Stimulated activated CD8-positive, alpha-beta memory T cell treated with anti-CD3 and anti-CD28 coated beads, Interleukin-7, amount 100 ng/mL, for 4 hours (primary cell): ENCODE results near the gene L3MBTL4.
"Not testable (repeated sequence)": the region's sequence is repeated elsewhere in the genome, so short reads cannot be mapped to it uniquely, and the experiment has no call there.

ENCODE experiments used
- DNase-seq, 2 donors: peaks; one replicate each; pipeline ENCODE4 v3.0.0-alpha.2; 2020; ENCODE audit warnings: low read depth in 2 of 2

Gene L3MBTL4

DNA sequence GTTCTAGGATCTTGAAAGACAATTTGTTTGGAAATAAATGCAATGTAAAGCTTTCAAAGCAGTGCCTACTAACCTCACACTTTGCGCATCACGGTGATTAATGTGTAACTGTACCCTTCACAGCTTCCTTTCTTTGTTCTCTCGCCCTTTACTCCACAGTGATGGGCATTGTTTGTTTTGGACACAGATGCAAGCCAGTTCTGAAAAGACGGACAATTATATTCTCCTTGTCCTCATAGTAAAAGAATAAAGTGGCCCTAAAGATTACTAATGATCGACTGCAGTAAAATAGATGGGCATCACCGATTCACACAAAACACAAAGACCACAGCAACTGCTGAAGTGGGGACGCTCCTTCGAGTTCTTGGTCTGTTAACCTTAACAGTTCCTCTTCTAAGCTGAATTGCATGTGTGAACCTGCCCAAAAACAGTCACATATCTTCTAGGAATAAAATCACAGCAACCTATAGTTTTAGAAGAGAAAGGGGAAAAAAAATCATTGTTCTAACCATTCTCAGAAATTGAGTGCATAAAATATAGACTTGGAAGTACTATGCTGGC is 7.7 kb downstream of the L3MBTL4 start:
- DNase-seq, result no peak

DNA sequence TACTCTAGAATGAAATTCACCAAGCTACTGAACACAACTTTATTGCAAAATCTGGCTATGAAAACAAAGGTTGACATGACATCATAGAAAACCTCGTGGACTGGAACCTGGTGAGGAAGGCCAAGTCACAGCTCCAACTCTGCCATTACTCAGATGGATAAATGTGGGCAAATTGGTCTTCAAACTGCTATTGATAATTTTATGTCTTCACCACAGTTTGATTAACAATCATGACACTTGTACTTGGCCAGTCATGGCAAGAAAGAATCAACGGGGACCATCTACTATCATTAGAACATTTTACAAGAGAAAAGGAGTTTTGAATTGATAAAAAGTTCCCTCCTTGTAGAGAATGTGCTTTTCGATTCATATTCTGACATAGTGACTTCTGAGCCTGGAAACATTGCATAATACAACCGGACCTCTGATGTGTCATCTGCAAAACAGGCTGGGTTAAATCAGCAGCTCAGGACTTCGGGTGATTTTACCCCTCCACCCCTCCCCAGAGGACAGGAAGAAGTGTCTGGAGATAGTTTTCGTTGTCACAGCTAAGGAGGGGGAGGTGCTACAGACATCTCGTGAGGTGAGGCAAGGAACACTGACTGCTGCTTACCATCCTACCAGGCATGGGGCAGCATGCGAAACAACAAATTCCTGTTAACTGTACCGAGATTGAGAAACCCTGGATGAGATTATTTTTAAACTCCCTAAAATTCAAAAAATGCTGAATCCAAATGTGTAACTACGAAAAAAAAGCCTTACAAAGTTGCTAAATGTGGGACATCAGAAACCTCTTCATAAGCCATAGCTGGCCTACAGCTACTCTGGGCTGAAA is 8.4 kb downstream of the L3MBTL4 start:
- no peak for DNase-seq

DNA sequence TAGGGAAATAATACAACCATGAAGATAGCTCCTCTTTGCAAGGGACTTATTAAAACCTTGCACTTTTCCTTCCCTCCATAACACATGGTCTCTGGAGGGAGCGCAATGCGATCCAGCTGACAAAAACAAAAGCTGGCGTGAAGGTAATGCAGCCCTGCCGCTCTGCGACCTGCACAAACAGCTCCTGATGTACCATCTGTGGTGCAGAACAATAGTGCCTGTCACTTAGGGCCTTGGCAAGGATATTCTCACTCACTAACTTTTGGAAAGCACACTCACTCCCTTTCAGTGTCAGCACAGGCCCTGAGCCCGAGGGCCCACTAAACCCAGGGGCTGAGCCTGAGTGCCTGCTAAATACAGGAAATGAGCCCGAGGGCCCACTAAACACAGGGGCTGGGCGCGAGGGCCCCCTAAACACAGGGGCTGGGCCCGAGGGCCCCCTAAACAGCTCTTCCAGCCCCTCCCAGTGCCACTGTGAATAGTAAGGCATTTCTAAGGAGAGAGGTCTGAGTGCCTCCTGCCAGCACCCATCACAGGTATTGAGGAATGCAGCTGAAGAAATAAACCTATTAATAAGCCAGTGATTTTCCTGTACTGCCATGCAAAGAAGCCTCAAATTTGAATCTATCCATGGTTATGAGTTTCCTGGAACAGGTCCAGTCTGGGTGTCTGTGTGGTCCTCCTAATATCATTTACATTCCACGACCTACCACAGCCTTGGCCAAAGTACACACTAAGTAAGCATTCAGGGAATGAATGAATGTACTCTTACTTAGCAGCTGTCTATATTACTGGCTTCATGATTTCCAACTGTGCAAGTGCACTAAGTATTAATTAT is 9.3 kb downstream of the L3MBTL4 start:
- no peak for DNase-seq

DNA sequence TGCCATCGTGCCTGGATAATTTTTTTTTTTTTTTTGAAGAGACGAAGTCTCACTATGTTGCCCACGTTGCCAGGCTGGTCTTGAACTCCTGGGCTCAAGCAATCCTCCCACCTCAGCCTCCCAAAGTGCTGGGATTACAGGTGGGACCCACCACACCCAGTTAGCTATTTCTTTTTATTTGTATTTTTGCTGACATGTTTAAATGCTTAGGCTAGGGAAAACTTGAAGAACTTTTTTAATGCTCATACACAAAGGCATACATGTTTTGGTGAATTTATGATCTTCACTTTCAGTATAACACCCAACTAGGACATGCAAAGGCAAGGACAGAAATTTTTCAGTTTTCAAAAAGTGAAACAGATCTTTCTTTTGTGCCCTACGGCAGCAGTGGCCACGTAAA is 9.9 kb downstream of the L3MBTL4 start:
- no peak for DNase-seq

DNA sequence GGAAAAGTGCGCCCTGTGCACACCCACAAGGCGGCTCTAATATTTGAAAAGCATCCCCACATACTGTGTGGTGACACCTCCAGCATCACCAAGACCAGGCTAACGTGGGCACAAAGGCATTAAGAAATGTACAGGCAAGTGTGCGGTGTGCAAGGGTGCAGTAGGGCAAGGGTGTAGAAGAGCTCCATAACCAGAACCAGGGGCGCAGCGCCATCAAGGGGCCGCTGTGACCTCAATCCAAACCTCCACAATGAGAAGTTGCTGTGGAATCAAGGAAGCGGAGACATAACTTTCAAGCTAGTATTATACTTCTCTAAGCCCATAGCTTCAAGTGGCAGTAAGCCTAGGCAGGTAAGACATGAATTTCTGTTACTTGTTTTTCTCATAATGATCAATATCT is 13.0 kb downstream of the L3MBTL4 start:
- no peak for DNase-seq

DNA sequence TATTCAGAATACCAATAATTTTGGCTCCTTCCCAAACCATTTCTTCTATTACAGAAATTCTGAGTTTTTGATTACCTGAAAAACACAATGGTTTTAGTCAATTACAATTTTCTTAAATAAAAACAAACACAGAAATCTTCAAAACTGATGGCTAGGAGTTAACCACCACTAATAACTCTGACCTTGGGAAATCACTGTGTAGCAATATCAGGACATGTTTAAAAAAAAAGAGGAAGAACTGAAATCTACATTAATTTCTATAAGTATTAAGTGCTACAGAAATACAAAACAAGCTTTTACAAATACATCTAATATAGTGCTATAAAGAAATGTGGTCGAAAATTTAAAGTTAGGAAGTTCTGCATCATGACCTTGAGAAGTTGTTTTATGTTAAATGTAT is 14.9 kb downstream of the L3MBTL4 start:
- DNase-seq, result no peak

DNA sequence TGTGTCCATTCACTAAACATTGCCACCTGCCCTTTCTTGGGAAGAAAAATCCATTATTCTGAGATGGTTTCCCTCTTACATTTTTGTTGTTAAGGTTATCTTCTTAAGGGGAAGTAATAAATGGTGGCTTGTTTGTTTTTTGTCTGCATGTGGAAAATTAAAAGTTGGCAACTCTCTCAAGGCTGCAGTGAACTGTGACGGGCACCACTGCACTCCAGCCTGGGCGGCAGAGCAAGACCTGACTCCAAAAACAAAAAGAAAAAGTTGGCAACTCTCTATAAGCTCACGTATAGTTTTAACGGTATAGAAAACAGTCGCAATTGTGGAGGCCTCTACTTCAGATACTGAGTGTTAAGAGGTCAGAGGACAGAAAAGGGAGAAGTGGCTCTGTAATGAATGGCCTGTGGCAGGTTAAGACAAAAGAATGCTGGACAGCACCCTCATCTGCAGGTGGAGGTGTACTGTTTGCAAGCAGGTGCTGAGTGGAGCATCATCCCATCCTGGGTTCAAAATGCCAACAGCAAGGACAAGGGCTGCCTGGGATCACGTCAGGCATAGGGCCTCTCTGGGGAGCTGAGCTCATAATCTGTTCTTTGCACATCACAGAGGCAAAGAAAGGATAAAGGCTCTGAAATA is 16.7 kb downstream of the L3MBTL4 start:
- no peak for DNase-seq

DNA sequence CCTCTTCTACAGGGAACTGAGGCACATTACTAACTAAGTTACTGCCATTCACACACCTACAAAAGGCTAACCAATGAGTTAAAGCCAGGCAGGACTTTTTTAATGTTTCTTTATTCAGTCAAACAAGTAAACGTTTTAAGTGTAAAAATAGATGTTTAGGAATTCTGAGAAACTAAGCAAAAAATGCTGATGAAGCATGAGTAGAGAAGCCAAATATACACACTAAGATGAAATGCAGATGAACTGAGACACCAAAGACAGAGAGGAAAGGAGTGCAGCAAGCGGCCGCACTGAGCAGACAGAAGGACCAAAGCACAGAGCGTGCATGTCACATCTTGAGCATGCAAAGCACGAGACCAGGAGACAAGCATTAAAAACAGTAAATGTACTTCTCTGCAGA is 17.9 kb downstream of the L3MBTL4 start:
- no peak for DNase-seq

DNA sequence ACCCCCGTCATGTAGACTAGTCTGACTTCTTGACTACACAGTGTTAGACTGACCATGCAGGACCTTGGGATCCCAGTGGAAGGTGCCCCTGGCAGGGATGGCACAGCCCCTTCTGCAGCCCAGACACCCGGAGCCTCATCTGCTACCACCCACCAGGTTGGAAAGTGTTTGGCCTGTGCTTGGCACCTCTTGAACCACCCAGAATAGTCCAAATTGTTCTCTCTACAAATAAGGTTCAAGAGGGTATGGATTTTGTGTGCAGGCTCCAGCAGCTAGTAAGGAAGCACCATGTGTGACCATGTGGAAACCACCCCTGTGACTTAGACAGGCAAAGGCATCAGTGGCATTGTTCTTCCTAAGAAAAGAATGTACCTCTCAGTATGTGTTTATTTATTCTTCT is 18.4 kb downstream of the L3MBTL4 start:
- DNase-seq, result no peak

DNA sequence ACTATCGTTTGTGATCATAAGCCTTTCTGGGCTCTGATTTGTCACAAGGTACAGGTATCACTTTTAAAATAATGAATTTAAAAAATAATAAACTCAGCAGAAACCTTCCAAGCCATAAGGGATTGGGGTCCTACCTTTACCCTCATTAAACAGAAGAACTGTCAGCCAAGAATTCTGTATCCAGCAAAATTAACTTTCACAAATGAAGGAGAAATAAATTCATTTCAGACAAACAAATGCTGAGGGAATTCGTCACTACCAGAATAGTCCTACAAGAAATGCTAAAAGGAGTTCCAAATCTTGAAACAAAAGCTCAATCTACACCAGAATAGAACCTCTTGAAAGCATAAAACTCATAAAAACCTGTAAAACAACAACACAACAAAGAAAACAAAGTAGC is 25.7 kb downstream of the L3MBTL4 start:
- DNase-seq, result no peak

DNA sequence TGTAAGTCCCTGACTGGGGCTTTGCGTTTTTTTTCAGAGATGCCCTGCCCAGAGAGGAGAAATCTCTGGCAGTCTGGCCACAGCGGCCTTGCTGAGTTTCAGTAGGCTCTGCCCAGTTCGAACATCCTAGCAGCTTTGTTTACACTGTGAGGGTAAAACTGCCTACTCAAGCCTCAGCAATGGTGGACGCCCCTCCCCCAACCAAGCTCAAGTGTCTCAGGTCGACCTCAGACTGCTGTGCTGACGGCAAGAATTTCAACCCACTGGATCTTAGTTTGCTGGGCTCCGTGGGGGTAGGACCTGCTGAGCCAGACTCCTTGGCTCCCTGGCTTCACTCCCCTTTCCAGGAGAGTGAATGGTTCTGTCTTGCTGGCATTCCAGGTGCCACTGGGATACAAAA is 31.7 kb downstream of the L3MBTL4 start:
- DNase-seq, result no peak

DNA sequence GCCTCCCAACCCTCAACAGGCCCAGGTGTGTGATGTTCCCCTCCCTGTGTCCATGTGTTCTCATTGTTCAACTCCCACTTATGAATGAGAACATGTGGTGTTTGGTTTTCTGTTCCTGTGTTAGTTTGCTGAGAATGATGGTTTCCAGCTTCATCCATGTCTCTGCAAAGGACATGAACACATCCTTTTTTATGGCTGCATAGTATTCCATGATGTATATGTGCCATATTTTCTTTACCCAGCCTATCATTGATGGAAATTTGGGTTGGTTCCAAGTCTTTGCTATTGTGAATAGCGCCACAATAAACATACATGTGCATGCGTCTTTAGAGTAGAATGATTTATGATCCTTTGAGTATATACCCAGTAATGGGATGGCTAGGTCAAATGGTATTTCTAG is 37.2 kb downstream of the L3MBTL4 start:
- DNase-seq, result not testable (repeated sequence)

DNA sequence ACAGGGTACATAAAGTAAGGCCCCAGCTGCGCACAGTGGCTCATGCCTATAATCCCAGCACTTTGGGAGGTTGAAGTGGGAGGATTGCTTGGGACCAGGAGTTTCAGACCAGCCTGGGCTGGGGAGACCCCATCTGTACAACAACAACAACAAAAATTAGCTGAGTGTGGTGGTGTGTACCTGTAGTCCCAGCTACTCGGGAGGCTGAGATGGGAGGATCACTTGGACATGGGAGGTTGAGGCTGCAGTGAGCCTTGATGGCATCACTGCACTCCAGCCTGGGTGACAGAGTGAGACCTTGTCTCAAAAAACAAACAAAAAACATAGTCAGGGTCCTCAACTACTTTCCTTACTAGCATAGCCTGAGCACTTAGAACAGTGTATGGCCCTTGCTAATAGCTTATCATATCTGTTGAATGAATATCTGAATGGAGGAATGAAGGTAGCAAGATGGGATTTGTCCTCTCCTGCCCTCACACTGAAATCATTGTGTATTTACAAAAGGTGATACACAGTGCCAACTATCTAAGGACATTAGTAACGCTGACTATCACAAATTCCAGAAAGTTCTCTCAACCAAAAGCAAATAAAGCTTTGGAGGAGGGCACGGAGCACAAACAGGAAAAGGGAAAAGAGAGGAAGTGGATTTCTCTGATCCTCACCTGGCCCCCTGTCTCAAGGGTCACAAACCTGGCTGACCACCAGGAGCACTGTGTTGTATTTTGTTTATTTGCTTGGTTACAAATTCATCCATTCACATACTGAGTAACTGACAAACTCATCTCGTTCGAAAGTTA is 38.1 kb downstream of the L3MBTL4 start:
- DNase-seq, result no peak

DNA sequence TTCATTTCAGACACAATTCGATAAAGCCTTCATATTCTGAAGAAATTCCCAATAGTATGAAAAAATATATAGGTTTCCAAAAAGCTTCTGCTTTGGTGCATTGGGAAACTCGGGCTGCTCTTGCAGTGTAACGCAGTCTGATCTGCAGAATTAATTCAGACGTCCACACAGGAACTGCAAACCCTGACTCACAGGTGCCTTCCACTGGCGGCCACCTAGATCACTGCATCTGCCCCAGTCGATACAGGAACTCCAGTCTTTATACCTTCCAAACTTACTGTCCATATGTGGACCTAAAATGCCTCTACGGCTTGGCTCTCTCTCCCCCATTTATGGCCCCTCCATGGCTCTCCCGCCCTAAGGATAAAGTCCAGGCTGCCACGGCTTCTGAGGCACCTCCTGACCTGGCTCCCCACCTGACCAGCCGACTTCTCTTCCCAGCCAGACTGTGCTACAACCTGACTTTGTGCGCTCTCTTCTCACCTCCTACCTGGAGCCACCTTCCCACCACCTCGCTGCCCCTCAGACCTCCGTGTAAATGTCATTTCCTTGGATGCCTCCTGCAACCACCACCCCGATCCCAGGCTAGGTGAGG is 39.7 kb downstream of the L3MBTL4 start:
- DNase-seq, result no peak

DNA sequence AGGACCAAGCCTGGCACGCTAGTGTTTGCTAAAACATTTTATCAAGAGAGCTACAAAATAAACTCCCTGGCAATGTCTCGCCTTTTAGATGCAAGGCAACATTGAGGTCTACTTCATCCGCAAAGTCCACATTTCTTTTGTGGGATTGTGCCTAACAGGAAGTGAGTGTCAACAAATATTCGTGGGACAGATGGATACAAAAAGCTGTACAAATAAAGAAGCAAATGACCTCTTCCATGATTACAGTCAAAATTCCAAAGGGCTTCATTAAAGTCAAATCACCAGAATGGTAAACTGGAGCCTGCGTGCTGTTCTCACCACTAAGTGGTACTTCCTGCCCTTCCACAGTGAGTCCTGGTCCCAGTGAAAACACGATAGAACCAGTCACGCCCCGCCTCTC is 40.4 kb downstream of the L3MBTL4 start:
- DNase-seq, result no peak

DNA sequence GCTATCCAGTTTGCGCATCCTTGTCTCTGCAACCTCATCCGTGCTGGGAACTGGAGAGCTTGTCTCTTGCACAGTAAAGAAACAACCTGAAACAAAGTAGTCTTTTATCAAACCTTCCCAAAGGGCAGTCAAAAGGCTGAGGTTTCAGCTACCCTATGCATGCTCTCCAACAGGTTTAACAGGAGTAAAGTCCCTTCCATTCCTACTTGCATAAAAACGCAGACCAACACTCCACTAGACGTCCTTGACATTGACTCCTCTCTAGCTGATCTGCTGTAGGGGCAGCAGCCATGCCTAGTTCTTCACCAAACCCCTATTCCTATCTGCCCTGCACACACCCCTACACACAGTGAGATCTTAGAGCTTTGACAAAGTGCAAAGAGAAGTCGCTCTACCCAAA is 41.5 kb downstream of the L3MBTL4 start:
- DNase-seq, result no peak

DNA sequence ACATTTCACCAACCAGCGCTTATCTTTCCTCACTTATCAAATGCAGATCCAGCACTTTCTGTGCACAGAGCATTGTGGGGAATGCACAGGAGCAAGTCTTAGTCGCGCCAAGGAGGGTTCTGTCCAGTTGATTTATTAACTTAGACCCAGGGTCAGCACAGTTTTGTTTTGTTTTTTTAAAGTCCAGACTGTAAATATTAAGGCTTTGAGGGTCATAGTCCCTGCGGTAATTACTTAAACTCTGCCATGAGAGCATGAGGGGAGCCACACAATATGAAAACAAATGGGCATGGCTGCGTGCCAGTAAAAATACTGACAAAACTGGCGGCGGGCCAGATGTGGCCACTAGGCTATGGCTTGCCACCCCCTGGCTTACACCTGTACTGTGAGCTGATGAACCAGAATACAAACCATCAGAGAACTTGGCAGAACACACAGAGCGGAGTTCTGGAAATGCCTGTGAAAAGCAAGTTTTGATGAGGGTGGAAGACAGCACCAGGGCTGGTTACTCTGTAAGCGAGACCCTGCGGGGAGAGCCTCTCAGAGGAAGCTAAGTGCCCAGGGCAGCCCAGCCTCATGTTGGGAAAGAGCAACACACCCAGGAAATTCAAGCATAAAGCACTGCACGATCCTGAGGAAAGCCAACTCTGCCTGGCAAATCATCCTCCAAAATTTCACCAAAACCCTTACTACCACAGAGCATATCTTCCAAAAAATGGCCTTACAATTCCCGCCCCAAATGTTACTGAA is 43.6 kb downstream of the L3MBTL4 start:
- no peak for DNase-seq

DNA sequence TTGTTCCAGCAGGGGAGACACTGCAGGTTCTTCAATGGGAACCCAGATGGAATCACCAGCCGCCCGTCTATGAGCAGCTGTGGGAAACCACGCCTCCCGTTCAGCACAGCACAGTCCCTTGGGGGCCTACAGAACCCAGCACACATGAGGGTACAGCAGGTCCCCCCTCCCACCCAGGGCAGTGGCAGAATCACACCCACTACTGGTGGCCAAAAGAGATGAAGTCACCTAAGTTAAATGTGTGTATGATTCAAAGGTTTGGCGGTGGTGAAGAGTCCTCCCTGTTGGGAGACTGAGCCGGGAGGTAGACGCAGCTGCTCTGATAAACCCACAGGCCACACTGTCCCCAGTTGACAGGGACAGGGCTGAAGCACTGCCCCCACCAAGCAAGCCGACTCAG is 44.3 kb downstream of the L3MBTL4 start:
- DNase-seq, result no peak

DNA sequence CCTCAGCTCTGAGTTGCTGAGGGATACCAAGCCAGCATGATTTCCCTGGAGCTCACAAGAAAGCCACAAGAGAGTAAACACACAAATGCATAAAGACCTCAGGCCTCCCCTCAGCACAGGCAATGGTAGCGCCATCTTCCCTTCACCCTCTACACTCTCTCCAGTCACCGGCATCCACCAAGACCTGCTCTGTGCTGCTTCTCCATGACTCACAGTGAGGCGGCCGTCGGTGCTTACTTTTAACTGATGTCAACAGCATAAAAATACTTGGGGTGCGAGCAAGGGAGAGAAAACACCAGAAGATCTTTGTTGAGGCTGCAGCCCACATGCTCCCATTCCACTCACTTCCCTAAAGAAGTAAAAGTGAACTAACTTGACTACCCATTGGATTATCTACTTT is 46.7 kb downstream of the L3MBTL4 start:
- no peak for DNase-seq

DNA sequence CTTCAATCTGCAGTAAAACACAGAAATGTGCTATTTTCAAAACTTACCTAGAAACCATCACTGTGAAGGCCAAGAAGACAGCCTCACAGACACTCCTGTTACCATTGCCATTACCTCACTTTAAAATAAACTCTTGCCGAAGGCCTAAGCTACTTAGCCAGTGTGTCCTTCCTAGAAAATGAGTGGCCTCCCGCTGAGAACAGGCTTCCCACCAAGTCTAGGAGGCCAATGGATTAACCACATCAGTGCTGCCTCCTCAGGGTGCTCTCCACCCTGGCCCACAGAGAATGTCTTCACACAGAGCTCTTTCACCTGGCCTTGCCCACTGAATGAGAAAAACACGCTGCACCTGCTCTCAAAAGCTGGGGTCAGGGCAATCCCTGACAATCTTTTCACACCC is 47.5 kb downstream of the L3MBTL4 start:
- no peak for DNase-seq
